OCI-LY3 (cell line): ENCODE measurements around the gene TUBB4B.

Source experiments
- EZH2phosphoT487 ChIP-seq: fragments of 200-600 bp; shearing (Covaris generic); IDR thresholded peaks from 2 replicates; pipeline ENCODE4 v1.6.1; 2018; ENCODE audit warnings: antibody characterized with exemption, mixed run types, low read depth
- TF ChIP-seq, protein P1 (sequence below): fragments of 200-600, 300-600 bp; sonication (generic); IDR thresholded peaks from 2 replicates; pipeline ENCODE4 v1.5.1; 2014; ENCODE audit warnings: antibody characterized with exemption, low read length, low read depth

DNA sequence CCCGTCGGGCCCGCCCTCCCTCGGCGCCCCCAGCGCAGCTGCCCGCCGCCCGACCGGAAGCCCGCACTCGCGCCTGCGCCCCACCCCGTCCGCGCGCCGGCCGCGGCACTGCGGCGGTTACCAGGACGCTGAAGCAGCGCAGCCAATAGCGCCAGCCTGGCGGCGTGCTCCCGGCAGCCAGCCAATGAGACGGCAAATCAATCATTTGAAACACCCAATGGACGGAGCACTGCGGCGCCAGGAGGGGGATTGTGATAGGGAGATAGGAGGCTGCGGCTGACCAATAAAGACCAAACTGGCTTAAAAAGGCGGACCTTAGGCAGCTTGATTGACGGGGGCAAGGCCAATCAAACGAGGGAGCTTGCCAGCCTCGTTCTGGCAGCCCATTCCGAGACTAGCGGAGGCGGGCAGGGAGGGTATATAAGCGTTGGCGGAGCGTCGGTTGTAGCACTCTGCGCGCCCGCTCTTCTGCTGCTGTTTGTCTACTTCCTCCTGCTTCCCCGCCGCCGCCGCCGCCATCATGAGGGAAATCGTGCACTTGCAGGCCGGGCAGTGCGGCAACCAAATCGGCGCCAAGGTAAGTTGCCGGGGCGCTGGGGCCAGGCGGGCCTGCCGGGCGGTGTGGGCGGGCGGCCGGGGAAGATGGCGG, at the start of gene TUBB4B:
- TF ChIP-seq, protein P1, sequence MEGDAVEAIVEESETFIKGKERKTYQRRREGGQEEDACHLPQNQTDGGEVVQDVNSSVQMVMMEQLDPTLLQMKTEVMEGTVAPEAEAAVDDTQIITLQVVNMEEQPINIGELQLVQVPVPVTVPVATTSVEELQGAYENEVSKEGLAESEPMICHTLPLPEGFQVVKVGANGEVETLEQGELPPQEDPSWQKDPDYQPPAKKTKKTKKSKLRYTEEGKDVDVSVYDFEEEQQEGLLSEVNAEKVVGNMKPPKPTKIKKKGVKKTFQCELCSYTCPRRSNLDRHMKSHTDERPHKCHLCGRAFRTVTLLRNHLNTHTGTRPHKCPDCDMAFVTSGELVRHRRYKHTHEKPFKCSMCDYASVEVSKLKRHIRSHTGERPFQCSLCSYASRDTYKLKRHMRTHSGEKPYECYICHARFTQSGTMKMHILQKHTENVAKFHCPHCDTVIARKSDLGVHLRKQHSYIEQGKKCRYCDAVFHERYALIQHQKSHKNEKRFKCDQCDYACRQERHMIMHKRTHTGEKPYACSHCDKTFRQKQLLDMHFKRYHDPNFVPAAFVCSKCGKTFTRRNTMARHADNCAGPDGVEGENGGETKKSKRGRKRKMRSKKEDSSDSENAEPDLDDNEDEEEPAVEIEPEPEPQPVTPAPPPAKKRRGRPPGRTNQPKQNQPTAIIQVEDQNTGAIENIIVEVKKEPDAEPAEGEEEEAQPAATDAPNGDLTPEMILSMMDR, result no peak
- no peak for TF ChIP-seq EZH2phosphoT487
